GM23338 (cell line): Measurements from ENCODE around the gene TERB1.

Experiments used
- CREB1 ChIP-seq: fragments of 250-450 bp; sonication (Bioruptor Pico); IDR thresholded peaks from 2 replicates; pipeline ENCODE4 v1.5.0; 2020; ENCODE audit warnings: low read depth, mild to moderate bottlenecking, moderate library complexity
- EZH2 ChIP-seq: fragments of 200-600 bp; sonication (generic); IDR thresholded peaks from one replicate; pipeline ENCODE4 v1.8.0; 2017; ENCODE audit warnings: antibody characterized with exemption, mild to moderate bottlenecking, low read depth; ENCODE audit not compliant: unreplicated experiment
- EZH2phosphoT487 ChIP-seq: fragments of 200-600 bp; sonication (generic); IDR thresholded peaks from one replicate; pipeline ENCODE4 v1.8.1; 2018; ENCODE audit warnings: antibody characterized with exemption; ENCODE audit not compliant: unreplicated experiment
- POLR2AphosphoS5 ChIP-seq: IDR thresholded peaks from 2 replicates; pipeline ENCODE4 v1.6.1; 2016; ENCODE audit warnings: antibody characterized with exemption, low read depth
- TF ChIP-seq, protein P1 (sequence below), 2 experiments: fragments of 200-600 bp in 1 of 2; sonication (generic) in 1 of 2; conservative IDR thresholded peaks; 2 replicates each; pipeline versions ENCODE4 v1.5.1 to v1.6.1; 2016 to 2017; ENCODE audit warnings: antibody characterized with exemption in 2 of 2, low read depth in 2 of 2, mild to moderate bottlenecking in 2 of 2, moderate library complexity in 1 of 2
- TF ChIP-seq, protein P2 (sequence below): IDR thresholded peaks from one replicate; pipeline ENCODE4 v1.6.1; 2018; ENCODE audit warnings: antibody characterized with exemption; ENCODE audit not compliant: unreplicated experiment

DNA sequence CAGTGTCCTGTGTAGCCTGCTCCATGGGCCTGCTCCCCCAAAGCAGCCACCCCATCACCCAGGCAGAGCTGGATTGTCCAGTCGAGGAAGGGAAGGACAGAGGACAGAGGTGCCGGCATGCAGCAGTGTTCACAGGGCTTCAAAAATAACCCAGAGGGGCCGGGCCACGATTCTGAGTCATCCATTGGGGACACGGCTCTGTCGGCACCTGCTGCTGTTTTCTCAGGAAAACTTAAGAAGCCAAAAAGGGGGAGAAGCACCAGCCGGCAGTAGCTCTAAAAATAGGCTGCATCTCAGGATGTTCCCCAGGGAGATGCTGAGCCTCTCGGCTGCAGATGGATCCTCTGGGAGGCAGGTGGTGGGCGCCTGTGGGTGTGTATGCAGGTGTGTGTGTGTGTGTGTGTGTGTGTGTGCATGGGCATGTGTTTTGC is 44.4 kb upstream of the TERB1 start:
- TF ChIP-seq EZH2 (no peak), EZH2phosphoT487 (no peak), POLR2AphosphoS5 (no peak), CREB1 (CRISPR knock-in tag) (no peak)
- TF ChIP-seq, protein P1, sequence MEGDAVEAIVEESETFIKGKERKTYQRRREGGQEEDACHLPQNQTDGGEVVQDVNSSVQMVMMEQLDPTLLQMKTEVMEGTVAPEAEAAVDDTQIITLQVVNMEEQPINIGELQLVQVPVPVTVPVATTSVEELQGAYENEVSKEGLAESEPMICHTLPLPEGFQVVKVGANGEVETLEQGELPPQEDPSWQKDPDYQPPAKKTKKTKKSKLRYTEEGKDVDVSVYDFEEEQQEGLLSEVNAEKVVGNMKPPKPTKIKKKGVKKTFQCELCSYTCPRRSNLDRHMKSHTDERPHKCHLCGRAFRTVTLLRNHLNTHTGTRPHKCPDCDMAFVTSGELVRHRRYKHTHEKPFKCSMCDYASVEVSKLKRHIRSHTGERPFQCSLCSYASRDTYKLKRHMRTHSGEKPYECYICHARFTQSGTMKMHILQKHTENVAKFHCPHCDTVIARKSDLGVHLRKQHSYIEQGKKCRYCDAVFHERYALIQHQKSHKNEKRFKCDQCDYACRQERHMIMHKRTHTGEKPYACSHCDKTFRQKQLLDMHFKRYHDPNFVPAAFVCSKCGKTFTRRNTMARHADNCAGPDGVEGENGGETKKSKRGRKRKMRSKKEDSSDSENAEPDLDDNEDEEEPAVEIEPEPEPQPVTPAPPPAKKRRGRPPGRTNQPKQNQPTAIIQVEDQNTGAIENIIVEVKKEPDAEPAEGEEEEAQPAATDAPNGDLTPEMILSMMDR (conservative IDR thresholded peaks at IDR 0.05; ENCODE audit: low read depth in 2 of 2) = no peak
- TF ChIP-seq, protein P2, sequence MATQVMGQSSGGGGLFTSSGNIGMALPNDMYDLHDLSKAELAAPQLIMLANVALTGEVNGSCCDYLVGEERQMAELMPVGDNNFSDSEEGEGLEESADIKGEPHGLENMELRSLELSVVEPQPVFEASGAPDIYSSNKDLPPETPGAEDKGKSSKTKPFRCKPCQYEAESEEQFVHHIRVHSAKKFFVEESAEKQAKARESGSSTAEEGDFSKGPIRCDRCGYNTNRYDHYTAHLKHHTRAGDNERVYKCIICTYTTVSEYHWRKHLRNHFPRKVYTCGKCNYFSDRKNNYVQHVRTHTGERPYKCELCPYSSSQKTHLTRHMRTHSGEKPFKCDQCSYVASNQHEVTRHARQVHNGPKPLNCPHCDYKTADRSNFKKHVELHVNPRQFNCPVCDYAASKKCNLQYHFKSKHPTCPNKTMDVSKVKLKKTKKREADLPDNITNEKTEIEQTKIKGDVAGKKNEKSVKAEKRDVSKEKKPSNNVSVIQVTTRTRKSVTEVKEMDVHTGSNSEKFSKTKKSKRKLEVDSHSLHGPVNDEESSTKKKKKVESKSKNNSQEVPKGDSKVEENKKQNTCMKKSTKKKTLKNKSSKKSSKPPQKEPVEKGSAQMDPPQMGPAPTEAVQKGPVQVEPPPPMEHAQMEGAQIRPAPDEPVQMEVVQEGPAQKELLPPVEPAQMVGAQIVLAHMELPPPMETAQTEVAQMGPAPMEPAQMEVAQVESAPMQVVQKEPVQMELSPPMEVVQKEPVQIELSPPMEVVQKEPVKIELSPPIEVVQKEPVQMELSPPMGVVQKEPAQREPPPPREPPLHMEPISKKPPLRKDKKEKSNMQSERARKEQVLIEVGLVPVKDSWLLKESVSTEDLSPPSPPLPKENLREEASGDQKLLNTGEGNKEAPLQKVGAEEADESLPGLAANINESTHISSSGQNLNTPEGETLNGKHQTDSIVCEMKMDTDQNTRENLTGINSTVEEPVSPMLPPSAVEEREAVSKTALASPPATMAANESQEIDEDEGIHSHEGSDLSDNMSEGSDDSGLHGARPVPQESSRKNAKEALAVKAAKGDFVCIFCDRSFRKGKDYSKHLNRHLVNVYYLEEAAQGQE = no peak
